Heart left ventricle (tissue), 13 donors: ENCODE measurements around the gene PGD.

Source experiments
- CTCF ChIP-seq, 12 donors: fragments of 200-600 bp; sonication (generic) in 4 of 12; IDR thresholded peaks; one replicate each; pipeline versions ENCODE4 v1.5.0 to v1.8.0; 2018 to 2022; ENCODE audit warnings: antibody characterized with exemption in 12 of 12, mild to moderate bottlenecking in 5 of 12
- POLR2A ChIP-seq, 2 donors: fragments of 450-650 bp; IDR thresholded peaks; one replicate each; pipeline ENCODE4 v1.6.1; 2017; ENCODE audit warnings: antibody characterized with exemption in 2 of 2, mild to moderate bottlenecking in 2 of 2, moderate library complexity in 2 of 2
- donor health status: ischemic (EF 13 %, LVEDD 7.1; RV severe dilation, severe dysfunction).
- donor health status: DM: no; HTN: yes; CAD: no.
- donor health status: DM: no; HTN: no; CAD: no.
- donor health status: ischemic (EF 25% LVEDD 6.9; RV normal size, moderate dysfunction).
- donor health status: ischemic (EF 25% LVEDD 5.7; RV mildly dilated, moderate dysfunction).
- donor health status: ischemic (EF 35%, LVEDD 5.7; RV mildly dilated, moderate dysfunction).
- donor health status: nonischemic (EF 11% LVEDD 7.7; RV severe dilation, severe dysfunction).
- donor health status: DM: yes; HTN: yes; CAD: no.
- donor health status: PGD.
- donor health status: ischemic (EF 29% LVEDD 5.4; RV normal size, mild dysfunction).
- donor health status: nonischemic (EF 23%, LVEDD 6.1; RV moderate dilation, normal function).

DNA sequence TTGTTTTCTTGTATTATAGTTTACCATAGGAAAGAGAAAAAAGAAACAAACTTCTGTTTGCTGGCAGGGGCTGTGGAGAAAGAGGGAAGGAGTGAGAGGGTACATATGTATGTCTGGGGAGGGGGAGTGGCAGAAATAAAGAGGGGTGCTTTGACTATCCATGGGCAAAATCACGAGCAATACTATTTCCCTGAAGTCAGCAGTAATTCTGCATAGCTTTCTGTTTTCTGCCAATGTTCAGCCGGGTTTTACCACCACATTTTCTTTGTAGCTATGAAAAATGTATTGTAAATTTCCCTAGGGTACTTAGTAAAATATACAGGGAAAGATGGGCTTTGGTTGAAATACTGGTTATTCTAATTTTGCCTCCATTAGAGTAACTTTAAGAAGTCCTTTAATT is 45.2 kb upstream of the PGD start:
- TF ChIP-seq CTCF (IDR thresholded peaks at IDR 0.05) = no peak
- no peak for TF ChIP-seq POLR2A (IDR thresholded peaks at IDR 0.05)
